GM12872 (cell line): ENCODE measurements around the gene LDAH.

Source experiments
- CTCF ChIP-seq: IDR thresholded peaks from 3 replicates; pipeline ENCODE4 v1.5.1; 2011; ENCODE audit warnings: low read depth, mild to moderate bottlenecking, low read length, moderate library complexity; ENCODE audit not compliant: insufficient read depth

LDAH gene

GRCh38 chr2:20822535-20823490 is at the start of gene LDAH:
LDAH (minus strand) TSS chr2:20823101; CDS start chr2:20801463, 21,638 bp downstream.
- no peak for TF ChIP-seq CTCF

GRCh38 chr2:20868377-20868776 is 45.5 kb upstream of the LDAH start:
- 0 out of 3 replicates have a peak, but pooled peaks have one; percentile 14 for TF ChIP-seq CTCF

GRCh38 chr2:20862850-20863249 is 39.9 kb upstream of the LDAH start:
- TF ChIP-seq CTCF: no peak

GRCh38 chr2:20855456-20855855 is 32.6 kb upstream of the LDAH start:
- no peak for TF ChIP-seq CTCF

GRCh38 chr2:20852670-20853069 is 29.8 kb upstream of the LDAH start:
- no peak for TF ChIP-seq CTCF

- TF ChIP-seq CTCF: no peak
Measured at GRCh38 chr2:20852139-20852538, 29.2 kb upstream of the LDAH start.

- TF ChIP-seq CTCF: no peak
Measured at GRCh38 chr2:20844246-20844645, 21.3 kb upstream of the LDAH start.
